GM19023 (cell line): ENCODE measurements around the gene AHCYL2.
"Not testable (repeated sequence)": the region's sequence is repeated elsewhere in the genome, so short reads cannot be mapped to it uniquely, and the experiment has no call there.

ENCODE experiments used
- ATAC-seq: cut with Tn5 transposase; IDR thresholded peaks from one replicate; pipeline ENCODE4 v1.9.1; 2021; ENCODE audit warnings: mild to moderate bottlenecking, moderate library complexity; ENCODE audit not compliant: unreplicated experiment

Gene AHCYL2

DNA sequence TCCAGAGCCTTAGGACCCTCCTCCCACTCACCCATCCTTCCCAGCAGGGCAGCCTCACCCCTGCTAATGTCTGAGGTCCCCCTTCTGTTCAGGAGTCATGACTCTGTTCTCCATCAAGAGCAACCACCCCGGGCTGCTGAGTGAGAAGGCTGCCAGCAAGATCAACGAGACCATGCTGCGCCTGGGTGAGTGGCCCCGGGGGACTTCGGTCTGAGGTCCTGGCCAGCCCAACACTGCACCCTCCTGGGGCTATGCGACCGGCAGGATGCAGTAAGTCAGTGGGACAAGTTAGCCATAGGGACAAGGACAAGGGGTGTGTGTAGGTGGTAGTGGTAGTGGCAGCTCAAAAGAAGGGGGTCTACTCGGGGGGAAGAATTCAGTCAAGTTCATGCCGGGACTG lies 16.2 kb upstream of the AHCYL2 start:
- no peak for ATAC-seq

DNA sequence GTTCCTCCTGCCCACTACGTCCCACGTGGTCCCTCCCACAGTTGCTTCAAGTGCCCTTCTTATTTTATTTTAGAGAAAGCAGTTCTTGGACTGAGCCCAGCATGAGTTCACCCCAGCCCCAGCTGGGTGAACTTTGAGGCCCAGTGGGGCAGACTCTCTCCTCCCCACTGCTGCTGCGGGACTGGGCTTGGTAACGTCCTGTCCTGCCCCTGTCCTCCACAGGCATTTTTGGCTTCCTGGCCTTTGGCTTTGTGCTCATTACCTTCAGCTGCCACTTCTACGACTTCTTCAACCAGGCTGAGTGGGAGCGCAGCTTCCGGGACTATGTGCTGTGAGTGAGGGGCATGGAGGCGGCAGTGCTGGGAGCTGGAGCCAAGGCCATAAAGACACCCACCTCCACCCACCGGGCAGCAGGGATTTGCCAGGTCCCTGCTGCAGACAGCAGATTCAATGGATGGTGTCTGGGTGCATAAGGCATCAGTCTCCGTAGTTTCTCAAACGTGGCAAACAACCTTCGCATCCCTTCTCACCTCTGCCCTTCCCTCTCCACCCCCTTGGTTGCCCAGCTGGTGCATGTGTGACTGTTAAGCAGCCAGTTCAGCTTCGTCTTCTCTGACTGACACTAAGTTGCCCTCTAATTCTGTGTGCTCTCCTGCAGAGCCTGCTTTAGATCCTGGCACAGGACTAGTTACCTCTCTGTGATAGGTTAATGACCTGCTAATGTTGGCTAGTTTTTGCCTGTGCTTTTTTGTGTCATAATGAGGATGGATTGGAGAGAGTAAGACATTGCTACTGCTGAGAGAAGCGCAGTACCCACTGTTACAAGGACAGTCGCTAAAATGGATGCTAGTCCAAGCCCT lies 15.5 kb upstream of the AHCYL2 start:
- no peak for ATAC-seq

- ATAC-seq = no peak
These were observed 14.4 kb upstream of the AHCYL2 start for GRCh38 chr7:129210256-129210988.

GRCh38 chr7:129210989-129211312 lies 13.9 kb upstream of the AHCYL2 start:
- ATAC-seq = no peak

- no peak for ATAC-seq
These were observed 12.7 kb upstream of the AHCYL2 start for GRCh38 chr7:129212126-129212525.

GRCh38 chr7:129212596-129212995 lies 12.2 kb upstream of the AHCYL2 start:
- no peak for ATAC-seq

- no peak for ATAC-seq
These were observed 11.0 kb upstream of the AHCYL2 start for GRCh38 chr7:129213828-129214227.

DNA sequence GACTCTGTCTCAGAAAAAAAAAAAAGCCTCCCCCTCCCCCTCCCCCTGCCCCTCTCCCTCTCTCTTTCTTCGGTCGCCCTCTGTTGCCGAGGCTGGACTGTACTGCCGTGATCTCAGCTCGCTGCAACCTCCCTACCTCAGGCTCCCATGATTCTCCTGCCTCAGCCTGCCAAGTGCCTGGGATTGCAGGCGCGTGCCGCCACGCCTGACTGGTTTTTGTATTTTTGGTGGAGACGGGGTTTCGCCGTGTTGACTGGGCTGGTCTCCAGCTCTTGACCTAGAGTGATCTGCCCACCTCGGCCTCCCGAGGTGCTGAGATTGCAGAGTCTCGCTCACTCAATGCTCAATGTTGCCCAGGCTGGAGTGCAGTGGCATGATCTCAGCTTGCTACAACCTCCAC lies 9.1 kb upstream of the AHCYL2 start:
- not testable (repeated sequence) for ATAC-seq

GRCh38 chr7:129216101-129216715 lies 8.6 kb upstream of the AHCYL2 start:
- ATAC-seq = not testable (repeated sequence)

- ATAC-seq = not testable (repeated sequence)
These were observed 7.9 kb upstream of the AHCYL2 start for GRCh38 chr7:129216821-129217416.

DNA sequence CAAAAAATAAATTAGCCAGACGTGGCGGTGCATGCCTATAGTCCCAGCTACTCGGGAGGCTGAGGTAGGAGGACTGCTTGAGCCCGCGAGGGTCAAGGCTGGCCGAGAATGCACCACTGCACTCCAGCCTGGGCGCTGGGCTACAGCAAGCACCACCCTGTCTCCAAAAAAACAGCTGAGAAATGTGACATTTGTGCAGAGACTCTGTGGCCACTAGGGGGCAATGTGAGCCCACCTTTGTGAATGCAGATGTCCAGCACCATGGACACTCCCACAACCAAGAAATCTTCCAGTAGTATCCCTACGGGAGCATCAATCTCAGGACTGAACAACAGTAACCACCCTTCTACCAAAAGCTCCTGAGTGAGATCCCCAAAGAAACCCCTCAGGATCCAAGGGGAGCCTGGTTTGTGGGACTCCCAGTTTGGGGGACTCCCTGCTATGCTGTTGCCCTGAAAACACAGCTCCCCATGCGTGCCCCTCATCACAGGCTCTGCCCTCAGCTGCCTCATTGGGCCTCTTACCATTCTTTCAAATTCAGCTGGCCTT lies 6.2 kb upstream of the AHCYL2 start:
- ATAC-seq = no peak

DNA sequence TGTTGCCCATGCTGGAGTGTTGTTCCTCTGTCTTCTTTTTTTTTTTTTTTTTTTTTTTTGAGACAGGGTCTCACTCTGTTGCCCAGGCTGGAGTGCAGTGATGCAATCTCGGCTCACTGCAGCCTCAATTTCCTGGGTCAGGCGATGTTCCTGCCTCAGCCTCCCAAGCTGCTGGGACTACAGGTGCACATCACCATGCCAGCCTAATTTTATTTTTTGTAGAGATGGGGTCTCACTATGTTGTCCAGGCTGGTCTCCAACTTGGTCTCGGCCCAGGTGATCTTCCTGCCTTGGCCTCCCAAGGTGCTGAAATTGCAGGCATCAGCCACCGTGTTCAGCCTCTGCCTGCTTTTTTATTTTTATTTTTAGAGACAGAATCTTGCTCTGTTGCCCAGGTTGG lies 5.7 kb upstream of the AHCYL2 start:
- ATAC-seq = not testable (repeated sequence)

- ATAC-seq = no peak
These were observed 2.8 kb upstream of the AHCYL2 start for GRCh38 chr7:129222064-129222463.

- peak; percentile 36 for ATAC-seq
These were observed 538 bp downstream of the AHCYL2 start for GRCh38 chr7:129225206-129225930.

- ATAC-seq = no peak
These were observed 1.2 kb downstream of the AHCYL2 start for GRCh38 chr7:129225931-129226572.

GRCh38 chr7:129227646-129228578 lies 3.1 kb downstream of the AHCYL2 start:
- no peak for ATAC-seq

DNA sequence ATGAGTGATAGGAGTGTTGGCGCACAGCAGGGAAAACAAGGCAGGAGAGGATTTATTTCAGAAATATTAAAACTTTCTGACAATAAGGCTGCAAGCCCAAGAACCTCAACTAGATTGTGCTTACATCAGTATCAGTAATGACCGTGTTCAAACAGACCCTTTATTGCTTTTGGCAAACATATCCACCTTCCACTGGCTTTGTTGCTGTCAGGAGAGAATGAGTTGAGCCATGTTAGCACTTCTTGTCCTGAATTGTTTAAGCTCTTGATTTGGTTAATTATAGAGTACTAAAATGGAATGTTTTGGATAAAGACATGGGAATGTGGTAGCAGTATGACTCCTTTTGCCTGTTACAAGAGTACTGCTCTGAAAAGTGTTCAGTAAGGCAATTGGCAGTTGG lies 3.8 kb downstream of the AHCYL2 start:
- no peak for ATAC-seq

GRCh38 chr7:129231666-129232065 lies 6.8 kb downstream of the AHCYL2 start:
- no peak for ATAC-seq

GRCh38 chr7:129238546-129238945 lies 13.7 kb downstream of the AHCYL2 start:
- no peak for ATAC-seq
